Lower leg skin (tissue), 3 donors: ENCODE measurements around the gene SYT5.

ENCODE experiments used
- POLR2A ChIP-seq, 2 donors: fragments of 450-650 bp; IDR thresholded peaks; one replicate each; pipeline ENCODE4 v1.6.1; 2016 to 2017; ENCODE audit warnings: antibody characterized with exemption in 2 of 2, mild to moderate bottlenecking in 1 of 2, moderate library complexity in 1 of 2
- TF ChIP-seq, protein P1 (sequence below), 3 donors: fragments of 450-650 bp; IDR thresholded peaks; one replicate each; pipeline ENCODE4 v1.5.1; 2016; ENCODE audit warnings: antibody characterized with exemption in 3 of 3, mild to moderate bottlenecking in 3 of 3, moderate library complexity in 2 of 3

DNA sequence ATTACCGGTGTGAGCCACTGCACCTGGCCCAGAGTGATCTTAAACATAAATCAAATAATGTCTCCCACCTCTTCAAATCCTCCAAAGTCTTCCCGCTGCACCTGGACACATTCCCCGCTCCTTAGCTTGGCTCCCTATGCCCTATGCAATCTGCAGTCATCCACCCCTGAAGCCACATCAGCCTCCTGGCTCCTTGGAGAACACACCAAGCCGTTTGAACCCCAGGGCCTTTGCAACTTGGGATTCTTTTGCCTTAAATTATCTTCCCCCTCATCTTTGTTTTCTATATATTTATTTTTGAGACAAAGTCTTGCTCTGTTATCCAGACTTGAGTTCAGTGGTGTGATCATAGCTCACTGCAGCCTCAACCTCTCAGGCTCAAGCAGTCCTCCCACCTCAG lies 11.0 kb downstream of the SYT5 start:
- no peak for TF ChIP-seq POLR2A (IDR thresholded peaks at IDR 0.05)
- TF ChIP-seq, protein P1, sequence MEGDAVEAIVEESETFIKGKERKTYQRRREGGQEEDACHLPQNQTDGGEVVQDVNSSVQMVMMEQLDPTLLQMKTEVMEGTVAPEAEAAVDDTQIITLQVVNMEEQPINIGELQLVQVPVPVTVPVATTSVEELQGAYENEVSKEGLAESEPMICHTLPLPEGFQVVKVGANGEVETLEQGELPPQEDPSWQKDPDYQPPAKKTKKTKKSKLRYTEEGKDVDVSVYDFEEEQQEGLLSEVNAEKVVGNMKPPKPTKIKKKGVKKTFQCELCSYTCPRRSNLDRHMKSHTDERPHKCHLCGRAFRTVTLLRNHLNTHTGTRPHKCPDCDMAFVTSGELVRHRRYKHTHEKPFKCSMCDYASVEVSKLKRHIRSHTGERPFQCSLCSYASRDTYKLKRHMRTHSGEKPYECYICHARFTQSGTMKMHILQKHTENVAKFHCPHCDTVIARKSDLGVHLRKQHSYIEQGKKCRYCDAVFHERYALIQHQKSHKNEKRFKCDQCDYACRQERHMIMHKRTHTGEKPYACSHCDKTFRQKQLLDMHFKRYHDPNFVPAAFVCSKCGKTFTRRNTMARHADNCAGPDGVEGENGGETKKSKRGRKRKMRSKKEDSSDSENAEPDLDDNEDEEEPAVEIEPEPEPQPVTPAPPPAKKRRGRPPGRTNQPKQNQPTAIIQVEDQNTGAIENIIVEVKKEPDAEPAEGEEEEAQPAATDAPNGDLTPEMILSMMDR (IDR thresholded peaks at IDR 0.05) = no peak
